Activated naive CD8-positive, alpha-beta T cell treated with anti-CD3 and anti-CD28 coated beads, Interleukin-2, amount 50 U/mL, for 24 hours (primary cell): ENCODE results near the gene PMIS2.
A peak's percentile ranks its signal among the peaks of the same experiment; 100 is the strongest.

Experiments
- ATAC-seq: fragments of 150-1000 bp; cut with Tn5 transposase; one replicate; pipeline ENCODE4 v1.10.0; 2021
- DNase-seq: peaks from one replicate; pipeline ENCODE4 v3.0.0; 2021
- H3K27ac Mint-ChIP-seq: one replicate; pipeline ENCODE4 v1.8.0; 2021; ENCODE audit warnings: mild to moderate bottlenecking, mixed read lengths
- H3K27me3 Mint-ChIP-seq: one replicate; pipeline ENCODE4 v1.8.0; 2021; ENCODE audit warnings: mixed read lengths
- H3K36me3 Mint-ChIP-seq: one replicate; pipeline ENCODE4 v1.8.0; 2021; ENCODE audit warnings: low read depth, mixed read lengths
- H3K4me1 Mint-ChIP-seq: one replicate; pipeline ENCODE4 v1.8.0; 2021; ENCODE audit warnings: mixed read lengths
- H3K4me3 Mint-ChIP-seq: one replicate; pipeline ENCODE4 v1.8.0; 2021; ENCODE audit warnings: mild to moderate bottlenecking, moderate library complexity, mixed read lengths
- H3K9me3 Mint-ChIP-seq: one replicate; pipeline ENCODE4 v1.8.0; 2021; ENCODE audit warnings: mixed read lengths

Gene PMIS2

DNA sequence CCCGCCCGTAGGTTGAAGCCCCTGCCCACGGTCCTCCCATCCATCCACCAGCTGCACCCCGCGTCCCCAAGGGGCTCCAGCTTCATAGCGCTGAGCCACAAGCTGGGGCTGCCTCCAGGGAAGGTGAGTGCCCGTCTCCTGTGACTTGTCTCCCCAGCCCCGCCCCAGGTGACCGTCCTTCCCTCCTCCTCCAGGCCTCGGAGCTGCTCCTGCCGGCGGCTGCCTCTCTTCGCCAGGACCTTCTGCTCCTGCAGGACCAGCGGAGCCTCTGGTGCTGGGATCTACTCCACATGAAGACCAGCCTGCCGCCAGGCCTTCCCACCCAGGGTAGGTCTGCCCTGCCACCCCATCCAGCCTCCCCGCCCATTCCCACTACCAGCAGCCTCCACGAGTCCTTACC is 34.0 kb downstream of the PMIS2 start:
- H3K27ac Mint-ChIP-seq: no peak overlapping the region
- ATAC-seq: no peak
- H3K27me3 Mint-ChIP-seq: no peaks in the 10 kb centered on the region
- no peak overlapping the region for H3K4me3 Mint-ChIP-seq
- no peaks in the 10 kb centered on the region for H3K9me3 Mint-ChIP-seq
- H3K36me3 Mint-ChIP-seq: peaks cover 15% of the 10 kb centered on the region
- DNase-seq: no peak
- no peaks in the 10 kb centered on the region for H3K4me1 Mint-ChIP-seq

DNA sequence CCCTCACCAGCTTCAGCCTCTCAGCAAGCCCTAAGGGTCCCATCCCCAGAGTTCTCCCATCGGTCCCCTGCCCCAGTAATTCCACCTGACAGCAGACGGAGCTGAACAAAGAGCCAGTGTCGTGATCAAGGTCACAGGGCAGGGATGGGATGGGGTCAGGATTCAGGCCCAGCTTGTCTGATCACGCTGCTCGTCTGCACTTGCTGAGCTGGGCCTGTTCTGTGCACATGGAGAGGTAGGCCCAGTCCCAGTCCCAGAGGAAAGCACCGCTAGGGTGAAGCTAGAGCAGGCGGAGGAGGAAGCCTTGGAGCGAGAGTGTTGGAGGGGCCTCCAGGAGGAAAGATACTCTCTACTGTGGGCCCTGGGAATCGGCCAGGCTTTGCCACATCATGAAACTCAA is 35.7 kb downstream of the PMIS2 start:
- DNase-seq: no peak
- no peak for ATAC-seq
- H3K4me3 Mint-ChIP-seq: no peak overlapping the region
- H3K36me3 Mint-ChIP-seq: peaks cover 11% of the 10 kb centered on the region
- no peak overlapping the region for H3K27ac Mint-ChIP-seq
- H3K9me3 Mint-ChIP-seq: no peaks in the 10 kb centered on the region
- no peaks in the 10 kb centered on the region for H3K4me1 Mint-ChIP-seq
- no peaks in the 10 kb centered on the region for H3K27me3 Mint-ChIP-seq

DNA sequence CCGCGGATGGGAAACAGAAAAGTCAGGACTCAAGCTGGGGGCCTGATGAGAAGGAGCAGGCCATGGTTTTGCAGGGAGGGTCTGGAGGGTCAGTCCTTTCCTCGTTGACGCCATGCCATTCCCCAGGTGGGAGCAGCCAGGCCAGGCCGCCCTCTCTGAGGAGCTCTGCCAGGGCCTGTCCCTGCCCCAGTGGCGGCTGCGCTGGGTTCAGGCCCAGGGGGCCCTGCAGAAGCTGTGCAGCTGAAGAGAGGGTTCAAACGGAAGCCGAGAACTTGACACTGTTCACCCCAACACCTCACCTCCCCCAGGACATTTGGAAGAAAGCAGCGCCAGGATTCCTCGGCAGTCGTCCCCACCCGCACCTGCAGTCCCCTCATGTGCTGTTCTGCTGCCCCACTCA is 36.8 kb downstream of the PMIS2 start:
- ATAC-seq: no peak
- Mint-ChIP-seq H3K9me3 (no peaks in the 10 kb centered on the region), H3K4me1 (no peaks in the 10 kb centered on the region), H3K27ac (no peak overlapping the region), H3K36me3 (peaks cover 9% of the 10 kb centered on the region), H3K4me3 (no peak overlapping the region), H3K27me3 (no peaks in the 10 kb centered on the region)
- DNase-seq: no peak

DNA sequence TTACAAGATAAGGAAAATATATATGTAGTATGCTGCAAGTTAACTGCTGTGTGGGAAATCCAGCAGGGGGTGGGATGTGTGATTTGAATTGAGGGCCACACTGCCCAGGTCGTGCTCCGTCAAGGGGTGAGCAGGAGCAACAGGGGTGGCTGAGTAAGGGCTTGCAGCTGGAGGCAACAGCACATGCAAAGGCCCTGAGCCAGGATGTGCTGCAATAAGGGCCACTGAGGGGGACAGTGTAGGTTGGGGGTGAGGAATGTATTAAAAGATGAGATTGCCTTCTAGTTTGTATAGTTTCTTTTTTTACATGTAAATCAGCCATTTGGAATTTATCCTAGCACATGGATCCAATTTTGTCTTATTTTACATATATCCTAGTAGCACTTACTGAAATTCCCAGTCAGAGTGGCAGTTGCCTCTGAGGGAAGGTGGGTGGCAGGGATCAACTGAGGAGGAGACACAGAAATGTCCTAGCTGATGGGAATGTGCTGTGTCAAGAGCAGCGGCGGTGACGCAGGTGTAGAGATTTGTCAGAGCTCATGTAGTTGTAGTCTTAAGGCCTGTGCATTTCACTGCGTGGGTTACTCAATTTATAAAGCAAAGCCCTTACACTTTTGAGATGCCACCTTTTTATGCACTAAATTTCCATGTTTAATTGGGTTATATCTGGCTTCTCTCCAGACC is 37.5 kb downstream of the PMIS2 start:
- Mint-ChIP-seq H3K27me3 (no peaks in the 10 kb centered on the region), H3K4me3 (no peak overlapping the region), H3K36me3 (peaks cover 9% of the 10 kb centered on the region), H3K9me3 (no peaks in the 10 kb centered on the region), H3K4me1 (peaks cover 6% of the 10 kb centered on the region), H3K27ac (no peak overlapping the region)
- ATAC-seq (no peak), DNase-seq (no peak)

DNA sequence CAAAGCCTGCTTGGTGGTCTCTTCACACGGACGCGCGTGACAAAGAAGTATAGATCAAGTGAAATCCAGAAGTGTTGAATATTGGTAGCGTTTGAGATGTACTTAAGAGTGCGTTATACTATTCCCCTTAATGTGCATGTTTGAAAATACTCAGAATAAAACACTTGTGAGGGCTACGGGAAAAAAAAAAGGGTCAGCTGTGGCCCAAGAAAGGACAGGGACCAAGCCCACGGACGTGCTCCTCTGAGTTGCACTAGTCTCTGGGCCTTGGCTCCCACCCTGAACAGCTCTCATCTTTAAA is 42.2 kb downstream of the PMIS2 start:
- Mint-ChIP-seq H3K4me3 (peak overlapping the region; percentile 97), H3K36me3 (peaks cover 16% of the 10 kb centered on the region), H3K9me3 (no peaks in the 10 kb centered on the region), H3K27ac (peak overlapping the region; percentile 99), H3K27me3 (peaks cover 3% of the 10 kb centered on the region), H3K4me1 (peaks cover 23% of the 10 kb centered on the region)
- DNase-seq (no peak), ATAC-seq (no peak)

DNA sequence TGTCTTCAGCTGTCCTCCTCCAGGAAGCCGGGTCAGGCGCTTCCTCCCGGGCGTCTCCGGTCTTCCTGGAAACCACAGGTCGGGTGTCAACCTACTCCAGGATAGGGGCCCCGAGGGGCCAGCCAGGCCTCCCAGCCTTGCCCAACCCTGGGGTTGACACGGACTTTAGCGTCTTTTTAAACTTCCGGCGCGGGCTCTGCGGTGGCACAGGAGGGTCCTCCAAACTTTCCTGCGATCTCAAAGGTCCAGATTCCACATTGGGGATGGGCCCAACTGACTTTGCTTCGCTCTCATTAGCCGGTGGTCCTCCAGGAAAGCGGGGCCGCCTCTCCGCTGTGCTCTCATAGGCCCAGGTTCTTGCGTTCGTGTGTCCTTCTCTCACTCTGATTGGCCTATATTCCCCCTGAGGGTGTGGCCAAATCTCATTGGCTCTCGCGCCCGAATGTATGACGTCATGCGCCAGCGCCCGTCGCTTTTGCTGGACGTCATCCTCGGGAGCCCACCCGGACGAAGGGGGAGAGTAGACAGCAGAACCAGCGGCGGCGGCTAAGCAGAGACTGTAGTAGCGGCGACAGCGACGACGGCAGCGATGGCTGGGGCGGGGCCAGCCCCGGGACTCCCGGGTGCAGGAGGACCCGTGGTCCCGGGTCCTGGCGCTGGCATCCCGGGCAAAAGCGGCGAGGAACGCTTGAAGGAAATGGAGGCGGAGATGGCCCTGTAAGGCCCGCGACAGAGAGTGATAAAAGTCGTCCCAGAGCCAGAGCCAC is 42.8 kb downstream of the PMIS2 start, which contains the start of gene RBM42:
TSS of gene RBM42 (plus strand) at position 472 of the 767 bp plus-strand sequence. CDS start at position 590, 118 bp downstream.
- DNase-seq: peak; percentile 98
- H3K9me3 Mint-ChIP-seq: no peaks in the 10 kb centered on the region
- peaks cover 18% of the 10 kb centered on the region for H3K36me3 Mint-ChIP-seq
- H3K4me1 Mint-ChIP-seq: peaks cover 23% of the 10 kb centered on the region
- peak; percentile 100 for ATAC-seq
- H3K4me3 Mint-ChIP-seq: peak within 1 kb of the TSS; percentile 97
- peaks cover 3% of the 10 kb centered on the region for H3K27me3 Mint-ChIP-seq
- peak within 1 kb of the TSS; percentile 99 for H3K27ac Mint-ChIP-seq

DNA sequence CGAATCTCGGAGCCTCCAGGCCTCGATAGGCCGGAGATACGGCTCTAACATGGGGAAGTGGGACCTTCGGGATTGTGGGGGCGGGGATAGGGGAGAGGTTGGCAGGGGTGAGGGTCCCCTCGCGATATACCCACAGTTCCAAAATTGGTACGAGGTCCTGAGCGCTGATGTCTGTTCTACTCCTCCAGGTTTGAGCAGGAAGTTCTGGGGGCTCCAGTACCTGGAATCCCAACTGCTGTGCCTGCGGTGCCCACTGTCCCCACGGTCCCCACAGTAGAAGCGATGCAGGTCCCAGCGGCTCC is 43.3 kb downstream of the PMIS2 start:
- no peak for DNase-seq
- ATAC-seq: no peak
- Mint-ChIP-seq H3K4me3 (peak overlapping the region; percentile 97), H3K9me3 (no peaks in the 10 kb centered on the region), H3K4me1 (peaks cover 23% of the 10 kb centered on the region), H3K36me3 (peaks cover 18% of the 10 kb centered on the region), H3K27ac (peak overlapping the region; percentile 99), H3K27me3 (peaks cover 3% of the 10 kb centered on the region)

DNA sequence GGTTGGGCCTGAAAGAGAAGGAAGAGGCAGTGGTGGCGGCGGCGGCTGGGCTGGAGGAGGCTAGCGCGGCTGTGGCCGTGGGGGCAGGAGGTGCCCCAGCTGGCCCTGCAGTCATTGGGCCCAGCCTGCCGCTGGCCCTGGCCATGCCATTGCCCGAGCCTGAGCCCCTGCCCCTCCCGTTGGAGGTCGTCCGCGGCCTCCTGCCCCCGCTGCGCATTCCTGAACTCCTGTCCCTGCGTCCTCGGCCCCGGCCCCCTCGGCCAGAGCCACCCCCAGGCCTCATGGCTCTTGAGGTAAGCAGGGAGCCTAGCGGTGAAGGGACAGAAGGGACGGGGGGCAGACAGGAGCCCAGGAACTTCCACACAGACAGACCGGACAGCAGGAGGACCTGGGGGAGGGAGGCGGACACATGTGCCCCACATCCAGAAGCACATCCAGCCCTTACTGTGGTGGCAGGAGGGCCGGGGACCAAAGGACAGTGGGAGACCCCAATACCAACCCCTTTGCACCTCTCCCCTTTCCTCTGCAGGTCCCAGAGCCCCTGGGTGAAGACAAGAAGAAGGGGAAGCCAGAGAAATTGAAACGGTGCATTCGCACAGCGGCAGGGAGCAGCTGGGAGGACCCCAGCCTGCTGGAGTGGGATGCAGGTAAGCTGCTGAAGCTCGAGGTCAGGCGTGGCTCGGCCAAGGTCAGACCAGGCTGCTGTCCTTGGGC is 47.9 kb downstream of the PMIS2 start:
- ATAC-seq (no peak), DNase-seq (no peak)
- no peaks in the 10 kb centered on the region for H3K9me3 Mint-ChIP-seq
- H3K27ac Mint-ChIP-seq: no peak overlapping the region
- peaks cover 32% of the 10 kb centered on the region for H3K36me3 Mint-ChIP-seq
- peaks cover under 1% of the 10 kb centered on the region for H3K27me3 Mint-ChIP-seq
- H3K4me3 Mint-ChIP-seq: no peak overlapping the region
- peaks cover 13% of the 10 kb centered on the region for H3K4me1 Mint-ChIP-seq

DNA sequence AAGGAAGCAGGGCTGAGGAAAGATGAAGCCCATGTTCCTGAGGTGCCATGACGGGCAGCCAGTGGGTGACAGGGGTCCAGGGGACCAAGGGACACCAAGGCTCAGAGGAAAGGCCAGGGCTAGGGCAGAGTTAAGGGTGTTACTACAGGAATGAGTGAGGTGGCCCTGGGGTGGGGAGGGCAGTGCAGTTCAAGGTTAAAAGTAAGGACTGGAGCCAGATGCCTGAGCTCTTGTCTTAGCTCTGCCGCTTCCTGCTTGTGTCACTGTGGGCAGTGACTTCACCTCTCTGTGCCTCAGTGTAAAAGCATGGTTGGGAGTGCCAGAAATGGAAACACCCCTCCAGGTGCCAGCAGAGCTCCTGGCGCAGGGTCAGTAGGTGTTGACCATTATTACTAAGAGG is 50.7 kb downstream of the PMIS2 start:
- H3K27me3 Mint-ChIP-seq: no peaks in the 10 kb centered on the region
- DNase-seq: no peak
- H3K27ac Mint-ChIP-seq: no peak overlapping the region
- peaks cover 23% of the 10 kb centered on the region for H3K36me3 Mint-ChIP-seq
- H3K4me1 Mint-ChIP-seq: peaks cover 8% of the 10 kb centered on the region
- ATAC-seq: no peak
- H3K4me3 Mint-ChIP-seq: no peak overlapping the region
- H3K9me3 Mint-ChIP-seq: no peaks in the 10 kb centered on the region
